Keratinocyte (primary cell): ENCODE results near the gene CELF5. TPM values are rescaled to one million over a fixed set of nuclear protein-coding genes. Genes with fewer than 3 reads are reported as not detected.

ENCODE experiments used
- DNase-seq: peaks from one replicate; pipeline ENCODE4 v3.0.0-alpha.2; 2011; ENCODE audit warnings: low read depth, missing footprints, low spot score
- FAIRE-seq: peaks from 2 replicates; lab custom pipeline; 2011; peaks lifted over from hg19 to GRCh38; lab: Jason Lieb, UNC
- H2AFZ ChIP-seq: 2 replicates; pipeline ENCODE4 v1.6.0; 2012; ENCODE audit warnings: low read length, control low read depth, inconsistent platforms; ENCODE audit not compliant: control insufficient read depth
- H3K27ac ChIP-seq: 2 replicates; pipeline ENCODE4 v1.5.1; 2011; ENCODE audit warnings: low read length; ENCODE audit not compliant: control insufficient read depth, insufficient read depth
- H3K27me3 ChIP-seq: 3 replicates; pipeline ENCODE4 v1.6.0; 2011; ENCODE audit warnings: low read length; ENCODE audit not compliant: control insufficient read depth, insufficient read depth; ENCODE audit errors: extremely low read depth
- H3K36me3 ChIP-seq, 2 experiments: 2 replicates in 1 of 2; 3 replicates in 1 of 2; pipeline ENCODE4 v1.5.1; 2011; ENCODE audit warnings: low read length in 2 of 2, mild to moderate bottlenecking in 1 of 2; ENCODE audit not compliant: control insufficient read depth in 2 of 2, insufficient read depth in 2 of 2; ENCODE audit errors: extremely low read depth in 1 of 2
- H3K4me1 ChIP-seq: 3 replicates; pipeline ENCODE4 v1.5.1; 2011; ENCODE audit warnings: low read length; ENCODE audit not compliant: control insufficient read depth, insufficient read depth; ENCODE audit errors: extremely low read depth
- H3K4me2 ChIP-seq: 3 replicates; pipeline ENCODE4 v1.6.0; 2011; ENCODE audit warnings: low read depth, low read length; ENCODE audit not compliant: control insufficient read depth, insufficient read depth; ENCODE audit errors: extremely low read depth
- H3K4me3 ChIP-seq, 3 experiments: fragments of 200-600 bp in 1 of 3; sonication (generic) in 1 of 3; 2 replicates in 2 of 3; 3 replicates in 1 of 3; pipeline ENCODE4 v1.5.1; 2011 to 2016; ENCODE audit warnings: low read length in 3 of 3, mild to moderate bottlenecking in 3 of 3, control low read depth in 2 of 3, inconsistent platforms in 1 of 3, low read depth in 1 of 3, mixed read lengths in 1 of 3, mixed run types in 1 of 3, moderate library complexity in 1 of 3; ENCODE audit not compliant: control insufficient read depth in 2 of 3, insufficient read depth in 2 of 3; ENCODE audit errors: extremely low read depth in 1 of 3
- H3K79me2 ChIP-seq: 2 replicates; pipeline ENCODE4 v1.6.0; 2012; ENCODE audit warnings: low read length; ENCODE audit not compliant: control insufficient read depth, insufficient read depth
- H3K9ac ChIP-seq: 3 replicates; pipeline ENCODE4 v1.6.0; 2011; ENCODE audit warnings: low read length; ENCODE audit not compliant: control insufficient read depth, insufficient read depth; ENCODE audit errors: extremely low read depth
- H3K9me1 ChIP-seq: 3 replicates; pipeline ENCODE4 v1.6.0; 2011; ENCODE audit warnings: low read length; ENCODE audit not compliant: control insufficient read depth, insufficient read depth; ENCODE audit errors: extremely low read depth
- H3K9me3 ChIP-seq: 2 replicates; pipeline ENCODE4 v1.5.1; 2012; ENCODE audit warnings: low read depth, low read length; ENCODE audit not compliant: control insufficient read depth
- H4K20me1 ChIP-seq: 3 replicates; pipeline ENCODE4 v1.6.0; 2011; ENCODE audit warnings: low read length; ENCODE audit not compliant: control insufficient read depth, insufficient read depth; ENCODE audit errors: extremely low read depth
- CTCF ChIP-seq, 3 experiments: IDR thresholded peaks in 1 of 3; conservative IDR thresholded peaks in 1 of 3; optimal IDR thresholded peaks in 1 of 3; 2 replicates in 2 of 3; 3 replicates in 1 of 3; pipeline versions ENCODE3 to v1.5.1; 2011; ENCODE audit warnings: low read length in 3 of 3, mild to moderate bottlenecking in 3 of 3, moderate library complexity in 2 of 3, control low read depth in 1 of 3, inconsistent platforms in 1 of 3; ENCODE audit not compliant: insufficient read depth in 2 of 3; ENCODE audit errors: extremely low read depth in 1 of 3
- EZH2 ChIP-seq: IDR thresholded peaks from one replicate; pipeline ENCODE4 v1.6.1; 2012; ENCODE audit warnings: inconsistent platforms, mild to moderate bottlenecking, low read length, moderate library complexity
- dilution Hi-C: fragments of 300-500 bp; cut with MboI; formaldehyde crosslinking; loops from one replicate; pipeline ENCODE4 v1.7.0; 2020; ENCODE audit warnings: low sequenced_read_pairs; ENCODE audit not compliant: extremely low pct_ligation_motif_present
- polyA plus RNA-seq, 5 experiments: library from polyadenylated mRNA; depleted of rRNA in 3 of 5; stranded (reverse) in 3 of 5; stranded (forward) in 1 of 5; unstranded in 1 of 5; fragments of >200 nt; gene quantifications; 1 replicate in 1 of 5; 2 replicates in 3 of 5; 3 replicates in 1 of 5; pipeline versions ENCODE4 v1.2.1 to v1.2.3, GENCODE V29; 2011 to 2012; ENCODE audit warnings: missing spikeins in 2 of 5, low read depth in 1 of 5, low replicate concordance in 1 of 5

The CELF5 gene
- polyA plus RNA-seq, 1 donor (not counting 4 experiments of a cell fraction or from before 2014, with no cell fraction given) = 0.04 TPM

GRCh38 chr19:3257071-3257470 is 32.6 kb downstream of the CELF5 start:
- no peaks in the 10 kb centered on the region for H3K4me1 ChIP-seq
- dilution Hi-C loops = no loop called here

GRCh38 chr19:3262362-3262761 is 37.9 kb downstream of the CELF5 start:
- Histone ChIP-seq H3K27me3 (peaks cover 14% of the 10 kb centered on the region), H3K9me1 (no peaks in the 10 kb centered on the region), H4K20me1 (no peaks in the 10 kb centered on the region), H3K9ac (no peak overlapping the region), H3K4me3 (no peak overlapping the region), H3K4me1 (no peaks in the 10 kb centered on the region), H3K79me2 (no peaks in the 10 kb centered on the region), H3K4me2 (no peak overlapping the region), H3K9me3 (no peaks in the 10 kb centered on the region), H2AFZ (no peak overlapping the region), H3K27ac (no peak overlapping the region), H3K36me3 (no peaks in the 10 kb centered on the region)
- dilution Hi-C loops = no loop called here
- no peak for FAIRE-seq
- DNase-seq = no peak
- no peak for TF ChIP-seq EZH2
- TF ChIP-seq CTCF (optimal IDR thresholded peaks at IDR 0.05 in 1 of 3, IDR thresholded peaks at IDR 0.05 in 1 of 3, conservative IDR thresholded peaks at IDR 0.05 in 1 of 3; ENCODE audit: extremely low read depth in 1 of 3, insufficient read depth in 2 of 3, low read length in 3 of 3) = no peak

More at GRCh38 chr19:3257071-3257470, 32.6 kb downstream of the CELF5 start:
- Histone ChIP-seq H3K4me3 (no peak overlapping the region), H4K20me1 (no peaks in the 10 kb centered on the region), H3K27ac (no peak overlapping the region), H3K36me3 (no peaks in the 10 kb centered on the region), H3K27me3 (no peaks in the 10 kb centered on the region), H3K9me3 (no peaks in the 10 kb centered on the region), H2AFZ (no peak overlapping the region), H3K9me1 (no peaks in the 10 kb centered on the region), H3K4me2 (no peak overlapping the region), H3K79me2 (no peaks in the 10 kb centered on the region), H3K9ac (no peak overlapping the region)
- no peak for FAIRE-seq
- DNase-seq = no peak
- no peak for TF ChIP-seq CTCF (optimal IDR thresholded peaks at IDR 0.05 in 1 of 3, IDR thresholded peaks at IDR 0.05 in 1 of 3, conservative IDR thresholded peaks at IDR 0.05 in 1 of 3; ENCODE audit: extremely low read depth in 1 of 3, insufficient read depth in 2 of 3, low read length in 3 of 3)
- TF ChIP-seq EZH2 = no peak
